ENCODE results near the gene MTM1.
A peak's percentile ranks its signal among the peaks of the same experiment; 100 is the strongest.

MTM1 gene

DNA sequence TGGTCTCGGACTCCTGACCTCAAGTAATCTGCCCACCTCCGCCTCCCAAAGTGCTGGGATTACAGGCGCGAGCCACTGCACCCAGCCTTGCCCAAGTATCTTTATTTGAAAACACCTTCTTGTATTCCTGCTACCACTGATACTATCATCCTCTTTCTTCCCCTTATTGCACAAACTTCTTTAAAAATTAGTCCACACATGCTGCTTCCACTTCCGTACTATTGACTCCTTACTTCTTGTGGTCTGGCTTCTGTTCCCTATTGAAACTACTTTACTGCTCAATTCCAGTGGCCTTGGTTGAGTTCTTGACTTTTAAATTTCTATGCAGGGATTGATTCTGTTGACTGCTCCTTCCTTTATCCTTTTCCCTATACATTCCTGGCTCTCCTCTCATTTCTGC is 38.8 kb downstream of the MTM1 start:
- DNase-seq = no peak

GRCh38 chrX:150610043-150610442 is 41.6 kb downstream of the MTM1 start:
- DNase-seq = no peak

- no peak for DNase-seq
These were observed 42.0 kb downstream of the MTM1 start for GRCh38 chrX:150610446-150610845.

- no peak for DNase-seq
These were observed 46.9 kb downstream of the MTM1 start for GRCh38 chrX:150615356-150615755.

DNA sequence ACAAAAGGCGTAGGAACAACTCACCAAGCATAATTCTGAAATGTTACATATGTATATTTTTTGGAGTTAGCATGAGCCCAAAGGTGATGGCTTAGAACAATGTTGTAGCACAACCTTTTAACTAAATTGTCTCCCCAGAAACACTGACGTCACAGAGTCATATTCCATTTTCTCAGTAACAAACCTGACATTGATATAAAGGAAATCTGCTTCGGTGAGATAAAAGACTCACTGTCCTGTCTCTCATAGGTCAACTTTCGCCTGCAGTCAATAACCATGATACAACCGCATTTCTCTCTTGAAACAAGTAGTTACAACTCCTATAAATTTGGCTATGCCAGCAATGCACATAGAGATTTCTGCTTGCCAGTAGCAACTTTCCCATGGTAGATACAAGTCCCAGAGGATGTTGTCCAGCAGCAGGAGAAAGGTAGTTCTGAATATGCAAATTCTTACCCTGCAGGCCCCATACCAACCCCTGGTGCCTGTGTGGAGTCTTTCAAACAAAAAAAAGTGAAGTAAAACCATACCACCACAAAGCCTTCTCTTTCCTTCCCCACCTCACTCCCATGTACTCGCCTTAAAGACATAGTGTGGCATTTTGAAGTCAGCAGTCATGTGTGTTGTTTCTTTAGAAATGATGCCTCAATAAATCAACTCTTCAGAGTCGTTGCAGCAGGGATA is 47.9 kb downstream of the MTM1 start:
- DNase-seq = no peak

GRCh38 chrX:150616863-150617198 is 48.4 kb downstream of the MTM1 start:
- DNase-seq = no peak

GRCh38 chrX:150621652-150622051 is 53.2 kb downstream of the MTM1 start:
- DNase-seq = no peak

GRCh38 chrX:150623583-150623982 is 55.2 kb downstream of the MTM1 start:
- DNase-seq = no peak

- no peak for DNase-seq
These were observed 56.7 kb downstream of the MTM1 start for GRCh38 chrX:150625097-150625496.

DNA sequence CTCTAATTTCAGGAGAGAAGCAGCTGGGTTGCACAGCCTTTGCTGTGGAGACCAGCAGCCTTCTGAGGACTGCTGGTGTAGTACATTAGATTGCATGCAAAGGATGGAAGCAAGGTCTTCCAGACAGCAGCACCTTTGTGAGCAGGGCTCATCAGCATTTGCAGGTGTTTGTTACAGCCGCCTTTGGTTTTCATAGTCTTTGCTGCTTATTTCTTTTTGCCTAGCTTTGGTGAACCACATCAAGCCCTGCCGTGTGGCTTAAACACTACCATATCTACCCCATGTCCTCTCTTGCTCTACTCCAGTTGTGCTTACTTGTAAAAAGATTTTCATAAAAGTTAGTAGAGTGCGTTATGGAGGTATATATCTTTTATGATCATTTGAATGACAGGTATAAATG is 57.5 kb downstream of the MTM1 start:
- DNase-seq = no peak

DNA sequence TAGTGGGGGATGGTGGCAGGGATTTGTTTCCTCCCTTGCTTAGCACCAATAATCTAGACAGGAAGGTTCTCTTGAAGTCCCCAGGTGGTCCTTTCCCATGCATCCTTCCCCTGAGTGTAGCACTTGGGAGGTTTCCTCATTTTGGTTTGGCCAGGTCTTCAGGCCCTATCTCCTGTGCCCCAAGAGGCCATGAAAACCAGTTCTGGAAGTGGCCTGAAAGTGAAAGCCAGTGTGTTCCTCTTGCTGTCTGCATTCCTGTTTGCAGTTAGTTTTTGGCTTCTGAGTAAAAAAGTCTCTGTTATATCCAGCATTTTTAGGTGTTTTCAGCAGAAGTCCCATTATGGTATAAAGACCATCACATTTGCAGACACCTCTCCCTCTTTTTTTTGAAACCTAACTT is 59.5 kb downstream of the MTM1 start:
- DNase-seq = no peak

- peak in 1 of 2 donors; percentile 0 for DNase-seq
These were observed 67.5 kb downstream of the MTM1 start for GRCh38 chrX:150635952-150636351.

GRCh38 chrX:150642423-150642822 is 74.0 kb downstream of the MTM1 start:
- no peak for DNase-seq

GRCh38 chrX:150643271-150643670 is 74.8 kb downstream of the MTM1 start:
- DNase-seq = no peak

GRCh38 chrX:150643958-150644357 is 75.5 kb downstream of the MTM1 start:
- no peak for DNase-seq

DNA sequence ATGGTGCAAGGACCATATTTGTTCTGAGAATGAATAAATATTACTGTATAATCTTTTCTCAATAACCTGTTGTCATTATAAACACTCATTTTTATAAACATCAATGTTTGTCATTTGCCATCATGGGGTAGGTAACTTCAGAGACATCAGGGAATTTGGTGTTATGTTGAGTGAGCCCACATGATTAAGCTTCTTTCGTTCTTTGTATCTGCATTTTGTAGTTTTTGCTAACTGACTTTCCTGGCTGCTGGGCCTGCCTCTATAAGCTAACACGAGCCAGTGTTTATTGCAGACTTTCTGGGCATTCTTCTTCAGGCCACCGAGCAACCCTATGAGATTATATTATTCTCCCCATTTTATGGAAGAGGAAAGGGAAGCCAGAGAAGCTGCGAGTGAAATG is 76.0 kb downstream of the MTM1 start:
- no peak for DNase-seq

DNA sequence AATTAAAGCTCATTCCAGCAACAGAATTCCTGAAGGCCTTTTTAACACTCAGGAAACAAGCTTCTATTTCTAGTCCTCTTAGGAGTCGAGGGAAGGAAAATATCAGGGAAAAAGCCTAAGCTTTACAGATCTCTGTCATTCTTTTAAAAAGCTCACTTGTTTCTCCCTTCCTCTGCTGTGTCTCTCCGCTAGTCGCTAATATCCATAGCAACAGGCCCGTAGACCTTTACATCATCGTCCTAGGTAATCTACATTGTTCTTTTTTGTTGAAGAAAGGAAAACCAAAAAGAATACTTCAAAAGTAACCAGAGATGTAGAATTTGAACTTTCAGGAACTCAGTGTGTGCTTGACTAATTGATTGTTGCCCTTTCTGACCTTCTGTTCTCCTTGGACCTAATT is 78.9 kb downstream of the MTM1 start:
- no peak for DNase-seq

GRCh38 chrX:150648296-150648940 is 80.0 kb downstream of the MTM1 start:
- DNase-seq = no peak

- DNase-seq = no peak
These were observed 80.9 kb downstream of the MTM1 start for GRCh38 chrX:150649096-150649870.

DNA sequence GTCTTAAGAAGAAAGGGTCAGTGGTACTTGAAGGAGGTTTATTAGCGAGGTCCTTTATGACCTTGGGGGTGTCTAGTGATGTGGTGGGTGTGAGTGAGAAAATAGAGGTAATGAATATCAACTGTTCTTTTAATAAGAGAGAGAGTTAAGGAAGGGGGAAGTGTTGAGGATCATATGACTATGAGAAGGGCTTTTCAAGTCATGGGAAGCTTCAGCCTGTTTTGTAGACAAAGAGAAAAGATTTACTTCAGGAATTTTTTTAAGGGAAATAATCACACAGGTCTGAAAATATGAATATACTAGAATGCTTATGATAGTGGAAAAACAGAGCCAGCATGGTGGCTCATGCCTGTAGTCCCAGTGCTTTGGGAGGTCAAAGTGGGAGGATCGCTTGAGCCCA is 83.5 kb downstream of the MTM1 start:
- no peak for DNase-seq

GRCh38 chrX:150655788-150656187 is 87.4 kb downstream of the MTM1 start:
- DNase-seq = no peak

DNA sequence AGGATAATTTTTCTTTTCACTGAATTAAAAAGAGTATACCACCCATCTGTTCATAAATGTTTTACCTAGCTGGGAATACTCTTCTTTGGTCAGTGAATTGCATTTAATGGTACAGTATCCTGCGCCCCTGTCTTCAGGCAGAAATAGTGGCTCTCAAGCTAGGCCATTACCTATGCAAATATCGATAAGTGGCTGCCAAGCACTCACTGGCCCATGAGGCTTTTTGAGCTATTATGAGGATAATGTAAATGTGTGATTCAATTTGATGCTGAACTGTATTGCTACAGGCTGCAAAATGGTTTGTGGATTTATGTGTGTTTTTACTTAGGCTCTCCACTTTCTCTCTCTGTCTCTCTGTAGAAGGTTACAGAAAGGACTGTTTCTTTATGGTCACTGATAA is 94.7 kb downstream of the MTM1 start:
- no peak for DNase-seq

DNA sequence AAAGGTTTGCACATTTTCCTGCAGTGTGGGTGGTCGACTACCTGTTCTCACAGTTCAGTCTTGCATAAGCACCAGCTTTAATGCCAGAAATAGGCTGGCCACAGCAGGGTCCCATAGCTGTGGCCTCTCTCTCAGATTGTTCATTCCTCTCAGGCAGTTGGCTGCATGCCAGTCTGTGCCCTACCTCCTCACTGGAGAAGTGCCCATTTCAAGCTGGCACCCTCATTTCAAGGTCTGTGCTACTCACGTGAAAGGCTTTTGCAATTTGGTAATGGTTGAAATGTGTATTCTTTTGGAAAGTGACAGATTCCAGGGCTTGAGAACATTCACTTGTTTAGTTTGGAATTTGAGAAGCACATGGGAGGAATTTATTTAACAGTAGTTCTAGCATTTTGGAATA is 95.9 kb downstream of the MTM1 start:
- DNase-seq = no peak

GRCh38 chrX:150676221-150676620 is 107.8 kb downstream of the MTM1 start:
- no peak for DNase-seq

Data from CD4-positive, alpha-beta T cell treated with Interferon alpha-2 for 1 hour (primary cell).